Karpas-422 (cell line): ENCODE data around the gene GCK. TPM values are rescaled to one million over a fixed set of nuclear protein-coding genes. Genes with fewer than 3 reads are reported as not detected.

Experiments used
- DNase-seq: peaks from one replicate; pipeline ENCODE4 v3.0.0-alpha.2; 2015
- H2AFZ ChIP-seq: fragments of 200-600 bp; sonication (generic); 2 replicates; pipeline ENCODE4 v1.6.1; 2014; ENCODE audit warnings: antibody characterized with exemption, low read length, mixed read lengths
- H3K27ac ChIP-seq: fragments of 200-600 bp; sonication (generic); 2 replicates; pipeline ENCODE4 v1.5.1; 2014; ENCODE audit warnings: mild to moderate bottlenecking, low read length, moderate library complexity
- H3K27me3 ChIP-seq: fragments of 200-600 bp; sonication (generic); 2 replicates; pipeline ENCODE4 v1.6.1; 2014; ENCODE audit warnings: low read length, mixed read lengths
- H3K36me3 ChIP-seq: fragments of 200-600 bp; sonication (generic); 2 replicates; pipeline ENCODE4 v1.6.1; 2014; ENCODE audit warnings: low read length, mixed read lengths; ENCODE audit not compliant: insufficient read depth
- H3K4me1 ChIP-seq: fragments of 200-600 bp; sonication (generic); 2 replicates; pipeline ENCODE4 v1.6.1; 2014; ENCODE audit warnings: mild to moderate bottlenecking, low read length, mixed read lengths
- H3K4me2 ChIP-seq: fragments of 200-600 bp; sonication (generic); 2 replicates; pipeline ENCODE4 v1.6.1; 2014; ENCODE audit warnings: low read length, low read depth, mild to moderate bottlenecking; ENCODE audit not compliant: poor library complexity, severe bottlenecking
- H3K4me3 ChIP-seq: fragments of 200-600 bp; sonication (generic); 2 replicates; pipeline ENCODE4 v1.5.1; 2014; ENCODE audit warnings: mild to moderate bottlenecking, antibody characterized with exemption, low read length, mixed read lengths
- H3K79me2 ChIP-seq: fragments of 200-600 bp; sonication (generic); 2 replicates; pipeline ENCODE4 v1.6.1; 2014; ENCODE audit warnings: mild to moderate bottlenecking, low read length, mixed read lengths
- H3K9ac ChIP-seq: fragments of 200-600 bp; sonication (generic); 2 replicates; pipeline ENCODE4 v1.6.0; 2014; ENCODE audit warnings: low read length
- H3K9me2 ChIP-seq: fragments of 200-600 bp; sonication (generic), shearing (Covaris generic); replicated peaks from 2 replicates; pipeline ENCODE4 v1.6.0; 2014; ENCODE audit warnings: mild to moderate bottlenecking, low read length, moderate library complexity; ENCODE audit not compliant: insufficient read depth
- H3K9me3 ChIP-seq: fragments of 300-700, 200-600 bp; sonication (generic); 2 replicates; pipeline ENCODE4 v1.6.1; 2014; ENCODE audit warnings: low read length, mixed read lengths
- H4K20me1 ChIP-seq: fragments of 200-600 bp; sonication (generic); 2 replicates; pipeline ENCODE4 v1.6.1; 2014; ENCODE audit warnings: mild to moderate bottlenecking, antibody characterized with exemption, low read length, low read depth; ENCODE audit not compliant: insufficient read depth
- total RNA-seq: library from RNA; depleted of rRNA; stranded (reverse); fragments of >200 nt; shearing (Covaris generic); gene quantifications from 2 replicates; pipeline ENCODE4 v1.2.3, GENCODE V29; 2014; ENCODE audit warnings: low replicate concordance

GCK gene
- total RNA-seq, 1 experiment from 2014 or later: not detected

DNA sequence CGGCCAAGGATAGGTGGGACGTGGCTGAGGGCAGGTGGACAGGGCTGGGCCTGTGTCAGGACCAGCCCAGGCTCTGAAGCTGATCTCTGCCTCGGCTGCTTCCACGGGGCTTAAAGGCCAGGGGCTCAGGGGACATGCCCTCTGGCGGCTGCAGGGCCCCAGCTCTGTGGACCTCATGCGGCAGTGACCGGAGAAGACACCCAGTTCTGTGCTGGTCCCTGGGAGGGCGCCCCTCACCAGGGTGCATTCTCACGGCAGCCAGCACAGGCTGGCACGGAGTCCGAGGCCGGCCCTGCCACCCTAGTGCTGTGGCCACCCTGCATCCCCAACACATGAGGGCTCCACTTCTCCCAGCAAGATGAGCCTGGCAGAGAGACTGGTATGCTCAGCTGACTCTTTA lies 41.8 kb upstream of the GCK start:
- Histone ChIP-seq H3K4me2 (no peak overlapping the region), H3K4me1 (no peaks in the 10 kb centered on the region), H3K79me2 (no peaks in the 10 kb centered on the region), H2AFZ (no peak overlapping the region), H4K20me1 (no peaks in the 10 kb centered on the region), H3K36me3 (no peaks in the 10 kb centered on the region), H3K9ac (no peak overlapping the region), H3K27me3 (no peaks in the 10 kb centered on the region), H3K9me3 (no peaks in the 10 kb centered on the region), H3K9me2 (no peaks in the 10 kb centered on the region), H3K27ac (no peak overlapping the region), H3K4me3 (no peak overlapping the region)
- no peak for DNase-seq

DNA sequence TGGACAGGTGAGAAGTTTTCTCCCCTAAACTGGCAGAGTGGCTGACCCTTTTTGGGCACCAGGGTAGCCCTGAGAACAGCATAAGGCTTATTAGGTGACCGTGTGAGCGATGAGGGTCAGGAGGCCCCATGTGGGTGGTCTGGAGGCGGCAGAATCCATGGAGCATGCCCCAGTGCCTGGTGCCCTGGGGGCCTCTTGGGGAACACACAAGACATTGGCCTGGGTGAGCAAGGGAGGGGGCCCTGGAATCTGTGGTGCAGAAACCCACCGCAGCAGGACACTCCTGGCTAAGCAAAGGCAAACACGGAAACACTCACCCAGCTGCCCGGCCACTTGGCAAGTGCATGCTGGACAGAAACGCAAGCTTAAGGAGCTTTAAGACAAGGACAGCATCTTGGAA lies 41.0 kb upstream of the GCK start:
- H3K4me3 ChIP-seq: no peak overlapping the region
- H3K9ac ChIP-seq: no peak overlapping the region
- no peak overlapping the region for H3K4me2 ChIP-seq
- no peaks in the 10 kb centered on the region for H3K27me3 ChIP-seq
- no peaks in the 10 kb centered on the region for H4K20me1 ChIP-seq
- DNase-seq: no peak
- H3K36me3 ChIP-seq: no peaks in the 10 kb centered on the region
- H3K79me2 ChIP-seq: no peaks in the 10 kb centered on the region
- no peaks in the 10 kb centered on the region for H3K9me3 ChIP-seq
- H3K27ac ChIP-seq: no peak overlapping the region
- no peak overlapping the region for H2AFZ ChIP-seq
- H3K9me2 ChIP-seq: no peaks in the 10 kb centered on the region
- no peaks in the 10 kb centered on the region for H3K4me1 ChIP-seq

DNA sequence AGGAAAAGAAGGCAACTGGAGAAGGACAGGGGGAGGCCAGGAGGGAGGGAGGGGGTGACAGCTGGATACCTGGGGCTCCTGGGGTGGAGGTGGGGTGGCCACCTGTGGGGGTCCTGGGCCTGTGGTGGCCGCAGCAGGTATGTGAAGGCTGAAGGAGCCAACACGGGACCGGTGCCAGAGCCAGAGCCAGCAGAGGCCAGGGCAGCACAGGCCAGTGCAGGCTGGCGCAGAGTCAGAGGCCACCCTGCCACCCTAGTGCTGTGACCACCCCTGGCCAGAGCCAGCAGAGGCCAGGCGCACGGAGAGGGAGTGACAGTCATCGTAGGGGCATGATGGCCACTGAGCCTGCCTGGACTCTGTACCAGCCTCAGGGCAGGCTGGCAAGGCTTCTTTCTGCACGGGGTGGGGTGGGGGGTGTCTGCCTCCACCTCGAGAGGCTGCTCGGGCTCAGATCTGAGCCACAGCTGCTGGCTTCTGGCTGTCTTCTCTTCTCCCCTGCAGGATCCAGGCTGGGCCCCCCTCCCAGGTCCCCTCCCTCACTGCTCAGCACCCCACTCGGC lies 40.4 kb upstream of the GCK start:
- Histone ChIP-seq H3K9me3 (no peaks in the 10 kb centered on the region), H3K9ac (no peak overlapping the region), H3K4me2 (no peak overlapping the region), H3K9me2 (no peaks in the 10 kb centered on the region), H3K4me1 (no peaks in the 10 kb centered on the region), H3K79me2 (no peaks in the 10 kb centered on the region), H3K36me3 (no peaks in the 10 kb centered on the region), H3K4me3 (no peak overlapping the region), H3K27me3 (no peaks in the 10 kb centered on the region), H3K27ac (no peak overlapping the region), H2AFZ (no peak overlapping the region), H4K20me1 (no peaks in the 10 kb centered on the region)
- no peak for DNase-seq

DNA sequence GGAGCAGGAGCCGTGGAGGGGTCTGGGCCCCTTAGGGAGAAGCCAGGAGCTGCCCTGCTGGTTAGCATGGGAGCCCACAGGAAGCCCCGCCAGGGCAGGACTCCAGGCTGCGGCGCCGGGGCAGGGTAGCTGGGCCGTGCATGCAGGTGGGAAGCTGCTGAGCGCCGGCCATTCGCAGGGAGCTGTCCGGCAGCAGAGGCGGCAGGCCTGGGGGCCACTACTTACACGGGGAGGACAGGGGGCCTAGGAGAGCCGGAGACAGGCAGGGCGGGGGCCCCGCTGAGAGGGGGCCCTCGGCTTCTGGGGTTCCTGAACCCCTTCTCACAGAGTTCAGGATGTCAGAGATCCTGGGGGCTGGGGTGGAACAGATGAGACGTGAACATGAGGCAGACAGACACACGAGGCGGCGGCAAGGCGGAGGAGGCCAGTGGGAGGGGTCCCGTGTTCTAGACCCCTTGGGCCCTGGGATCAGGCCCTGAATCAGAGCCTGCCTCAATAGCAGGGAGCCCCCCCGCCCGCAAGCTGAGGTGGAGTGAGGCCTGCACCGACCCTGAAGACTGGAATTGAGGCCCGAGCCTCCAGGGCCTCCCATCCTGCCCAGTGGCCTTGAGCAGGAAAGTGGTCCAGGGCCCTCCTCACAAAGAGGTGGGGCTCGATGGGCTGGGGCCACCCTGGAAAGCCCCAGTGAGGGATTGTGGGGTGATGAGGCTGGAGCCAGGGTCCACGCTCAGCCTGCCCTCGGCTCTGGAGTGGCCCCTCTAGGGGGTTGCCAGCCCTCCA lies 39.5 kb upstream of the GCK start:
- Histone ChIP-seq H3K9me3 (no peaks in the 10 kb centered on the region), H4K20me1 (no peaks in the 10 kb centered on the region), H3K79me2 (no peaks in the 10 kb centered on the region), H3K36me3 (no peaks in the 10 kb centered on the region), H3K27ac (no peak overlapping the region), H3K9me2 (no peaks in the 10 kb centered on the region), H3K4me3 (no peak overlapping the region), H3K4me1 (no peaks in the 10 kb centered on the region), H3K4me2 (no peak overlapping the region), H3K9ac (no peak overlapping the region), H3K27me3 (no peaks in the 10 kb centered on the region), H2AFZ (no peak overlapping the region)
- no peak for DNase-seq

DNA sequence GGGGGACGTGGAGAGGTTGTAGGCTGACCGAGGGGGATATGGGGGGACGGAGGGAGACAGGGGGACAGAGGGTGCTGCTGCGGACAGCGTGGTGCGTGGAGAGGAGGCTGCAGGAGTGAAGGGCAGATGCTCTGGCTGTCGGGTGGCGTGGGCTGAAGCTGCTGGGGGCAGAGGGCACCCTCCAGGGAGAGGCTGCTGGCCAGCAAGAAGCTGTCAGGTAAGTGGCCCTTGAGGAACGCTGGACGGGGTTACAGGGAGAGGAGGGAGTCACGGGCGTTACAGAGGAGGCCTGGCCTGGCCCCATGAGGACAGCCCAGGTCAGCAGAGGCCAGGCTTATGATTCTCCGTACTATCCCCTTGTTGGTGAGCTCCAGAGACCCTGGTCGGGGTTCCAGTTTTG lies 38.7 kb upstream of the GCK start:
- H3K36me3 ChIP-seq: no peaks in the 10 kb centered on the region
- no peak overlapping the region for H3K27ac ChIP-seq

DNA sequence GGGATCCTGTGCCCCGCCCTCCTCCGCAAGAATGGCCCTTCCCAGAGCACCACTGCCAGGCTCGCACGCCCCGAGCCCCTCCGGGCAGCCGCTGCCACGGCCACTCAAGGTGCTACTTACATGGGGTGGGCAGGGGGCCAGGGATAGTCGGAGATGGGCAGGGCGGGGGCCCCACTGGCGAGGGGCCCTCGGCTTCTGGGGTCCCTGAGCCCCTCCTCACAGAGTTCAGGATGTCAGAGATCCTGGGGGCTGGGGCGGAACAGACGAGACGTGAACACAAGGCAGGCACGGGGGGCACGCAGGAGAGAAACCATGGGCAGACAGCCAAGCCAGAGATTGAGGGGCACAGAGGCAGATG lies 37.1 kb upstream of the GCK start:
- Histone ChIP-seq H3K4me3 (no peak overlapping the region), H2AFZ (no peak overlapping the region), H3K4me2 (no peak overlapping the region), H3K4me1 (peaks cover 6% of the 10 kb centered on the region), H4K20me1 (no peaks in the 10 kb centered on the region), H3K9ac (no peak overlapping the region), H3K36me3 (no peaks in the 10 kb centered on the region), H3K9me3 (no peaks in the 10 kb centered on the region), H3K79me2 (no peaks in the 10 kb centered on the region), H3K27ac (no peak overlapping the region), H3K27me3 (no peaks in the 10 kb centered on the region), H3K9me2 (no peaks in the 10 kb centered on the region)
- DNase-seq: no peak

More for the DNA sequence above, 38.7 kb upstream of the GCK start:
- H3K4me3 ChIP-seq: no peak overlapping the region
- DNase-seq: no peak
- H3K9me3 ChIP-seq: no peaks in the 10 kb centered on the region
- no peak overlapping the region for H3K9ac ChIP-seq
- no peaks in the 10 kb centered on the region for H3K4me1 ChIP-seq
- no peaks in the 10 kb centered on the region for H3K79me2 ChIP-seq
- no peak overlapping the region for H2AFZ ChIP-seq
- H3K4me2 ChIP-seq: no peak overlapping the region
- no peaks in the 10 kb centered on the region for H3K9me2 ChIP-seq
- no peaks in the 10 kb centered on the region for H4K20me1 ChIP-seq
- no peaks in the 10 kb centered on the region for H3K27me3 ChIP-seq

DNA sequence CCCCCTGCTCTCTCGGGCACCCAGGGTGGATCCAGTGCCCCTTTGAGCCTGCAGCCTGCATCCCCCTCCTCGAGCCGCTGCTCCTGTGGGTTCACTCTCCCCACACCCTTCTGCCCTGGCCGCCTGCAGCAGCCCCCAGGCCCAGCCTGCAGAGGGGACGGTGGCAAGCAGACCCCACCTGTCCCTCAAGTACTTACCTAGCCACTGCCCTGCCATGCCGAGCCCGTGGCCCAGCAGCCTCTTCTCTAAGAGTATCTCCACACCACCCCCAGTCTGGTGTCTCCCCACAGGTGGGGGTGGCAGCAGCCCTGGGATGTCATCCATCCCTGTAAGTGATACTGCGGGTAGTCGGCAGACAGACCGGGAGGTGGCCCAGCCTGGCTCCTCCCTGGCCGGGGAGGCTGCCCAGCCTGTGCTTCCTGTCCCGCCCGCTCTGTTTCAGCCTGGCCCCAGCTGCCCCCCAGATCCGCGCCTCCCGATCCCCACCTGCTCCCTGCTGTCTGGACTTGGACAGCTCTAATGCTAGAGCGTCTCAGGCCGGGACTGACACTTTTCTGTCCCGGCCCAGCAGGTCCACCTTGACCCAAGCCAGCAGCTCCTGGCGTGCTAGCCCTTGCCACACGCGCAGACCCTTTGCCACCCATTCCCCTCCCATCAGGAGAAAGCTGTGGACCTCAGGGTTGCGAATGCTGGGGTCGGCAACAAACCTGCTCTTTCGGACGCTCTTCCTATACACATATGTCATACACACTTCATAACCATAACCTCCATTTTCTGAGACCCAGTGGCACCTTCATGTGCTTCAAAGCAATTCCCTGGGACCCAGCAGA lies 36.5 kb upstream of the GCK start:
- peaks cover 7% of the 10 kb centered on the region for H3K4me1 ChIP-seq
- no peaks in the 10 kb centered on the region for H3K36me3 ChIP-seq
- no peak overlapping the region for H2AFZ ChIP-seq
- H4K20me1 ChIP-seq: no peaks in the 10 kb centered on the region
- no peak for DNase-seq
- H3K4me2 ChIP-seq: no peak overlapping the region
- no peaks in the 10 kb centered on the region for H3K9me2 ChIP-seq
- no peaks in the 10 kb centered on the region for H3K79me2 ChIP-seq
- no peak overlapping the region for H3K4me3 ChIP-seq
- no peak overlapping the region for H3K27ac ChIP-seq
- no peaks in the 10 kb centered on the region for H3K27me3 ChIP-seq
- no peak overlapping the region for H3K9ac ChIP-seq
- no peaks in the 10 kb centered on the region for H3K9me3 ChIP-seq

DNA sequence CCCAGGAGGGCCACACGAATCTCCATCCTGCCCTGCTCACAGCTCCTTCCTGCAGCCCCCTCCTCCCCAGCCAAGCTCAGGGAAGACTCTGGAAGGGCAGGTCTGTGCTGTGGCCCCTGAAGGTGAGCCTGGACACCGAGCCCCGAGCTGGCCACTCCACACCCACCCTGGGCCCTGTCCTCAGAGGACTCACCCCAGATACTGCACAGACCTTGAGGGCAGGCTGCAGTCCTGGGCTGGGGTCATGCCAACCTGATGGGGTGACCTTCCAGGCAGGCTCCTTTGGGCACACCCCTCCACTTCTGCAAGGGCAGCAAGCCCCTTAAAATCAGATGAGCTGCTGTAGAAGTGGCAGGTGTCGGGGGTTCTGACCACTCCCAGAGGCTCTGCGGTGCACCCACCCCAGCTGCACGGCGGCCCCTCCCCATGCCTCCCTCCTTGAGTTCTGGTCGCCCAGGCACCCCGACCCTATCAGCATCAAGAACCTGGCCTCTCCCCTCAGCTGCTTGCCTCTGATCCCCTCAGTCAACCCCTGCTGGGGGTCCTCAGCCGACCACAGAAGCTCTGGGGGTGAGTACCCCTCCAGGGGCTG lies 35.8 kb upstream of the GCK start:
- no peaks in the 10 kb centered on the region for H4K20me1 ChIP-seq
- H3K9me3 ChIP-seq: no peaks in the 10 kb centered on the region
- H3K36me3 ChIP-seq: no peaks in the 10 kb centered on the region
- H3K9ac ChIP-seq: no peak overlapping the region
- H3K4me1 ChIP-seq: peaks cover 7% of the 10 kb centered on the region
- no peak overlapping the region for H2AFZ ChIP-seq
- no peaks in the 10 kb centered on the region for H3K27me3 ChIP-seq
- H3K79me2 ChIP-seq: no peaks in the 10 kb centered on the region
- no peak overlapping the region for H3K27ac ChIP-seq
- no peak for DNase-seq
- no peak overlapping the region for H3K4me2 ChIP-seq
- H3K9me2 ChIP-seq: no peaks in the 10 kb centered on the region
- no peak overlapping the region for H3K4me3 ChIP-seq
